Gastroesophageal sphincter (tissue), 3 donors: ENCODE data around the gene ATP4A.

Experiments
- CTCF ChIP-seq, 4 experiments: fragments of 200-600 bp in 2 of 4; fragments of 450-650 bp in 2 of 4; sonication (generic) in 1 of 4; IDR thresholded peaks; one replicate each; pipeline ENCODE4 v1.5.1; 2017 to 2019; ENCODE audit warnings: antibody characterized with exemption in 4 of 4, mild to moderate bottlenecking in 2 of 4, moderate library complexity in 2 of 4
- EP300 ChIP-seq: sonication (generic); formaldehyde crosslinking; IDR thresholded peaks from one replicate; pipeline ENCODE4 v1.6.1; 2017; ENCODE audit warnings: antibody characterized with exemption, mild to moderate bottlenecking
- POLR2A ChIP-seq, 2 donors: fragments of 450-650 bp; IDR thresholded peaks; one replicate each; pipeline ENCODE4 v1.6.1; 2017; ENCODE audit warnings: antibody characterized with exemption in 2 of 2, mild to moderate bottlenecking in 2 of 2, moderate library complexity in 1 of 2
- POLR2AphosphoS5 ChIP-seq: sonication (generic); formaldehyde crosslinking; IDR thresholded peaks from one replicate; pipeline ENCODE4 v1.6.1; 2017; ENCODE audit warnings: antibody characterized with exemption

- TF ChIP-seq CTCF (IDR thresholded peaks at IDR 0.05) (no peak), POLR2A (IDR thresholded peaks at IDR 0.05) (no peak), EP300 (no peak), POLR2AphosphoS5 (no peak)
These were observed 54.3 kb downstream of the ATP4A start for GRCh38 chr19:35509018-35509652.
